ENCODE data around the gene NNT.
"Not testable (repeated sequence)": the region's sequence is repeated elsewhere in the genome, so short reads cannot be mapped to it uniquely, and the experiment has no call there.

Gene NNT

DNA sequence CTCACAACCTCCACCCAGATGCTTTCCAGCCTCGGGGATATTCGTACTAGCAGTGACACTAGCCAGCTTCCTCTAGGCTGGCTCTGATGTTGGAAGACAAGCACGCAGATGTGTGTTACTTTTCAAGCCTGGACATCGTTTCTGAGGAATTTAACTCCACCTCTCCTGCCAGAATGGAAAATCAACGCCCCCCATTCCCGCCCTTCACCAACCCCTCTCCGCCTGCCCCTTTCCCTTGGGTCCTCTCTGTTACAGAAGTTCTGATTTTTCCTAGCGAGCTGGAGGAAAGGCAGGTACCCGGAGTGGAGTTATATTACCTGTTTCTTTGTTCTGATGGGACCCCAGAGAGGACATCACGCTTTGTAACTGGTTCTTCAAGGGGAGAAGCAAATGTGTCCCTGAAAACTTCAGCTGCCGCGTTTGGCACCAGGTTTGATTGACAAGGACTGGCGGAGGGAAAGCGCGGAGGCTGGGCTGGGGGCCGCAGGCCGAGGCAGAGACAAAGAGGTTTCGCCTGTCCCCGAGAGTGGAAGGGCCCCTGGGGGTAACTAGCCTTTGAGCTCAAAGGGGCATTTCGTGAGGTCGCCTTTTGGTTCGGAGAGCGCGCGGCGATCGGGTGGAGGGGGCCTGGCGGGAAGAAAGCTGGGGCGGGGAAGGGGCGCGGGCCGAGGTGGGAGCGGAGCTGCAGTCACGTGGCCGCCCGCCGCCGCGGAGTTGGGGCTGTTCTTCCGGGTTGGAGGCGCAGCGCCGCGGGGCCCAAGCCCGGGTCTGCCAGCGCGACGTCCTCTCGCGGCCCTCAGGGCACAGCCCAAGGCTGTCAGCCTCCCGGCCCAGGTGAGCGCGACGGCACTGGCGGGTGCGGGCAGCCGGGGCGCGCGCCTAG, at the start of gene NNT:
Gene NNT (plus strand): TSS at position 720 of the 883 bp plus-strand sequence. CDS start 6,016 bp downstream, outside the sequence.
- peak; percentile 66 to 72 for DNase-seq (ENCODE audit: low read depth in 2 of 2)

GRCh38 chr5:43553381-43553780, 49.6 kb upstream of the NNT start:
- DNase-seq (ENCODE audit: low read depth in 2 of 2) = no peak

- DNase-seq (ENCODE audit: low read depth in 2 of 2) = no peak
Observed at GRCh38 chr5:43554497-43554896, 48.5 kb upstream of the NNT start.

- DNase-seq (ENCODE audit: low read depth in 2 of 2) = peak; percentile 28 to 40
Observed at GRCh38 chr5:43555895-43556606, 46.9 kb upstream of the NNT start.

GRCh38 chr5:43556607-43556856, 46.4 kb upstream of the NNT start:
- not testable (repeated sequence) for DNase-seq (ENCODE audit: low read depth in 2 of 2)

DNA sequence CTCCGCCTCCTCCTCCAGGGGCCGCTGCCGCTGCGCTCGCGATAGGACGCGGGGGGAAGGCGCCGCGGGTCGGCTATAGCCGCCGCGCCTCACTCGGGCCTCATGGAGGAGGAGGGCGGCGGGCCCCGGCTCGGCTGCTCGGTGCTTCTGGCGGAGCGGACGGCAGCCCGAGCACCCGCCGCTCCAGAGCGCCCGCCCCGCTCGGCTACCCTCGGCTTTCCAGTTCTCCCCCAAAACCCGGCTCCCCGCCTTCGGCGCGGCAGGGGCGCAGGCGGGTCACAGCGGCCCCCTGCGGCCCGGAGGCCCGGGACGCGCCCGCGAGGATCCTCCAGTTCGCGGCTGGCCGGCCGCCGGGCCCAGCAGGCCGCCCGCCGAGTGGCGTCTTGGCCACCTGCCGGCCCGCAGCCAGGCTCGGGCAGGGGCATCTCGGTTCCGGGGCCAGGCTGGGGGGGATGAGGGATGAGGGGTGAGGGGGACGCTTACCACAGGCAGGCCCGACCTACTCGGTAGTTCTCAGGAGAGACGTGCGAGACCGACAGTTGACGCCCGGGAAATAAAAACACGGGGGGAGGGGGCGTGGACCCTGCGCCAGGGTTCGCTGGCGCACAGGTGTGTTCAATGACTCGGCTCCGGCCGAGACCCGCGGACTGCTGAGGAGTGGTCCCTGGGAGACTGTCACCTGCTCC, 46.0 kb upstream of the NNT start, which contains the start of gene PAIP1:
Gene PAIP1 (minus strand): TSS at position 221 of the 686 bp plus-strand sequence. CDS start 231 bp downstream, outside the sequence.
- peak; percentile 70 to 77 for DNase-seq (ENCODE audit: low read depth in 2 of 2)

GRCh38 chr5:43560128-43560527, 42.9 kb upstream of the NNT start:
- no peak for DNase-seq (ENCODE audit: low read depth in 2 of 2)

DNA sequence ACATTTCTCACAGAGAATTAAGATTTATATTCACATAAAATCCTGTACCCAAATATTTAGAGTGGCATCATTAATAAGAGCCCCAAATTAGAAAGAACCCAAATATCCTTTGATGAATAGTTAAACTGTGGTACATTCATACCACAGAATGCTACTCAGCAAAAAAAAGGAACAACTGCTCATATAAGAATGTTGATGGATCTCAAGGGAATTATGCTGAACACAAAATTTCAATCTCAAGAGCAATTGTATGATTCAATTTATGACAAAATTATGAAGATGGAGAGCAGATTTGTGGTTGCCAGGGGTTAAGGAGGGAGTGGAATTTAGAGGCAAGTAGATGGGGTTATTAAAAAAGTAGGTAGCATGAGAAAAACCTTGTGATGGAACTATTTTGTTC, 41.6 kb upstream of the NNT start:
- no peak for DNase-seq (ENCODE audit: low read depth in 2 of 2)

DNA sequence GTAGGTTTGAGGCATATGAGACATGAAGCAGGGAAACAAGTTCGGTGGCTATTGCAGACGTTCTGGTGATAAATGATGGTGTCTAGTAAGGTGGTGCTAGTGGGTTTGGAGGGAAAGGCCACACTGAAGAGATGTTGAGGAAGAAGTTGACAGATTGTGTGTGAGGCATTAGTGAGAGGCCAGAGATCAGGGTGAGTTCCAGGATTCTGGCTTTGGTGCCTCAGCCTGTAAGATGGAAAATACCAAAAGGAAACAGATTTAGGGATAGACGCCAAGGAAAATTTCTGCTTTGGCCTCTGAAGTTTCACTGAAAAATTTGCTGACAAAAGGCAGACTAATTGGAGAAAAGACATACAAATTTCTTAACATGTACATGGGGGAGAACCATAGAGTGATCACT, 39.7 kb upstream of the NNT start:
- DNase-seq (ENCODE audit: low read depth in 2 of 2) = no peak

DNA sequence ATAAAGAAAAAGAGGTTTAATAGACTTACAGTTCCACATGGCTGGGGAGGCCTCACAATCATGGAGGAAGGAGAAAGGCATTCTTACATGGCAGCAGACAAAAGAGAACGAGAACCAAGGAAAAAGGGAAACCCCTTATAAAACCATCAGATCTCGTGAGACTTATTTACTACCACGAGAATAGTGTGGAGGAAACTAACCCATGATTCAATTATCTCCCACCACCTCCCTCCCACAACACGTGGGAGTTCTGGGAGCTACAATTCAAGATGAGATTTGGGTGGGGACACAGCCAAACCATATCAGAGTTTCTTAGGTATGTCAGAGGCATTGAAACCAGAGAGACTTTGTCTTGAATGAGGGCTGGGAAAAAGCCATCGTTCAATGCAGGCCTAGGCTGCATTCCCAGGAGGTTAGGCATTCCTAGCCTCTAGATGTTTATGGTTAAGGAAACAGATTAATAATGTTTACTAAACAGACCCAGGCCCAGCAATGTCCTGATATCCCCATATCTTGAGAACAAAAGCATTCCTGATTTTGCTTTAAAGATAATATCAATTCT, 38.6 kb upstream of the NNT start:
- no peak for DNase-seq (ENCODE audit: low read depth in 2 of 2)

GRCh38 chr5:43565043-43565442, 37.9 kb upstream of the NNT start:
- DNase-seq (ENCODE audit: low read depth in 2 of 2) = no peak

- no peak for DNase-seq (ENCODE audit: low read depth in 2 of 2)
Observed at GRCh38 chr5:43567967-43568366, 35.0 kb upstream of the NNT start.

- DNase-seq (ENCODE audit: low read depth in 2 of 2) = no peak
Observed at GRCh38 chr5:43569236-43569746, 33.7 kb upstream of the NNT start.

DNA sequence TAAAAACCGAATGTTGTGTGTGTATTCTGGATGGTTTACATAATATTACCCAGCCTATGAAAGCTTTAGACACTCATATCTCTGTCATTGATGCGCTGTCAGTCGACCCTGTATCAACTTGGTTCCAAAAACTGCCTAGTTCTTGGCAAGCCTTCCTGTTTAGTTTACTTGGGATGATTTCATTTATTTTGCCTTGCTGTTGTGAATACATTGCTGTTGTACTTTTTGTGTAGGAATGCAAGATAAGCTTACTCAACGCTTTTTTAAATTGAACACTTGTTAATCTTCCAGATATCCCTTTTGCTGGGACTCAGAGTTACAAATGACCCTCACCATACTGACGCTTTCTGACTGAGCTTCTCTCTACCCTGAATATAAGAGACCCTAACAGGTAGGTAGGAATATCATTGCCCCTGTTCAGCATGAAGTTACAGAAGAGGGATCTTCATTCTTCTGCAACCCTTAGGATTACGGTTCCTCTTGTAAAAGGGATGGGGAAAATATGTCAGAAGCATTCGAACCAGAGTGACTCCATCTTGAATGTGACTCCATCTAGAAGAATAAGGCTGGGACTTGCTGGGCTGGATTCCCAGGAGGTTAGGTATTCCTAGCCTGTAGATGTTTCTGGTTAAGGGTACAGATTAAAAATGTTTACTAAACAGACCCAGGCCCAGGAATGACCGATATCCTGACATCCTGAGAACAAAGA, 32.4 kb upstream of the NNT start:
- DNase-seq (ENCODE audit: low read depth in 2 of 2) = no peak

GRCh38 chr5:43571237-43571636, 31.7 kb upstream of the NNT start:
- DNase-seq (ENCODE audit: low read depth in 2 of 2) = no peak

DNA sequence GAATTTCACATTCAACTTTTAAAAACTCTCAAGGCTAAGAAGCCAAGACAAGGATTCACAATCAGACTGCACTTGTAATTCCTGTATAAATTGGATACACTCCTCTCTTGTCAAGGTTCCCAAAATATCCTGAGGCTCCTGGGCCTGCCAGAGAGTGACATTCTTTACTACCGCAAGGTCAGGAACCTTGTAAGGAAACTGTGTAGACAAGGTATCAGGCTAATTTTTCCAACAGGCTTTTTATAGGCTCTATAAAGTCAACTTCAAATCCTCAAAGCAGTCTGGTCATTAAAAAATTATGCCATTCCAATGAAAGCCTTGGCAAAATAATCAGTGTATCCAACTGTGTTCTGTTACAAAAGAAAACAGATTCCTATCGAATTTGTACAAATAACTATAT, 30.6 kb upstream of the NNT start:
- DNase-seq (ENCODE audit: low read depth in 2 of 2) = no peak

DNA sequence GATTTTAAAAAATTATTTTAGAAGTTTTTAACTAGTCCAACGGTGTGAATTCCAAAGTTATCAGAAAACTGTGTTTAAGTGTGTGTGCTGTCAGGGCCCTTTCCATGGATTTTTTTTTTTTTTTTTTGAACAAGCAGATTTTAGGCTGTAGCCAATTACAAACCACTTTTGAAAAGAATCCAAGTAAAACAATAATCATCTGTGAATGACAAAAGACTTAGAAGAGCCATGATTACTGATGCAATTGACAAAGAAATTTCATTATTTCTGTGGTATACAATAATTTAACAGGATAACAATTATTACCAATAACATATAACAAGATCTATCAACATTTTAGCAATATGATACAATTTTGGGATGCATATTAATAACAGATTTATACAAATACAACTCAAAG, 29.9 kb upstream of the NNT start:
- DNase-seq (ENCODE audit: low read depth in 2 of 2) = no peak

DNA sequence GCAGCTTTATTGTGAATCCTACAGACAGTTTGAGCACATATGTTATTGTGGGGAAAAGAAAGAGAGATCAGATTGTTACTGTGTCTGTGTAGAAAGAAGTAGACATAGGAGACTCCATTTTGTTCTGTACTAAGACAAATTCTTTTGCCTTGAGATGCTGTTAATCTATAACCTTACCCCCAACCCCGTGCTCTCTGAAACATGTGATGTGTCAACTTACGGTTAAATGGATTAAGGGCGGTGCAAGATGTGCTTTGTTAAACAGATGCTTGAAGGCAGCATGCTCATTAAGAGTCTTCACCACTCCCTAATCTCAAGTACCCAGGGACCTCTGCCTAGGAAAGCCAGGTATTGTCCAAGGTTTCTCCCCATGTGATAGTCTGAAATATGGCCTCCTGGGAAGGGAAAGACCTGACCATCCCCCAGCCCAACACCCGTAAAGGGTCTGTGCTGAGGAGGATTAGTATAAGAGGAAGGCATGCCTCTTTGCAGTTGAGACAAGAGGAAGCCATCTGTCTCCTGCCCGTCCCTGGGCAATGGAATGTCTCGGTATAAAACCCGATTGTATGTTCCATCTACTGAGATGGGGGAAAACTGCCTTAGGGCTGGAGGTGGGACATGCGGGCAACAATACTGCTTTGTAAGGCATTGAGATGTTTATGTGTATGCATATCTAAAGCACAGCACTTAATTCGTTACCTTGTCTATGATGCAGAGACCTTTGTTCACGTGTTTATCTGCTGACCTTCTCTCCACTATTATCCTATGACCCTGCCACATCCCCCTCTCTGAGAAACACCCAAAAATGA, 22.4 kb upstream of the NNT start:
- DNase-seq (ENCODE audit: low read depth in 2 of 2) = not testable (repeated sequence)

GRCh38 chr5:43581398-43581797, 21.6 kb upstream of the NNT start:
- DNase-seq (ENCODE audit: low read depth in 2 of 2) = no peak

Data from stimulated activated CD8-positive, alpha-beta memory T cell treated with anti-CD3 and anti-CD28 coated beads, Interleukin-2, amount 100 ng/mL, for 48 hours (primary cell).